Measurements from ENCODE around the gene SETD7.

DNA sequence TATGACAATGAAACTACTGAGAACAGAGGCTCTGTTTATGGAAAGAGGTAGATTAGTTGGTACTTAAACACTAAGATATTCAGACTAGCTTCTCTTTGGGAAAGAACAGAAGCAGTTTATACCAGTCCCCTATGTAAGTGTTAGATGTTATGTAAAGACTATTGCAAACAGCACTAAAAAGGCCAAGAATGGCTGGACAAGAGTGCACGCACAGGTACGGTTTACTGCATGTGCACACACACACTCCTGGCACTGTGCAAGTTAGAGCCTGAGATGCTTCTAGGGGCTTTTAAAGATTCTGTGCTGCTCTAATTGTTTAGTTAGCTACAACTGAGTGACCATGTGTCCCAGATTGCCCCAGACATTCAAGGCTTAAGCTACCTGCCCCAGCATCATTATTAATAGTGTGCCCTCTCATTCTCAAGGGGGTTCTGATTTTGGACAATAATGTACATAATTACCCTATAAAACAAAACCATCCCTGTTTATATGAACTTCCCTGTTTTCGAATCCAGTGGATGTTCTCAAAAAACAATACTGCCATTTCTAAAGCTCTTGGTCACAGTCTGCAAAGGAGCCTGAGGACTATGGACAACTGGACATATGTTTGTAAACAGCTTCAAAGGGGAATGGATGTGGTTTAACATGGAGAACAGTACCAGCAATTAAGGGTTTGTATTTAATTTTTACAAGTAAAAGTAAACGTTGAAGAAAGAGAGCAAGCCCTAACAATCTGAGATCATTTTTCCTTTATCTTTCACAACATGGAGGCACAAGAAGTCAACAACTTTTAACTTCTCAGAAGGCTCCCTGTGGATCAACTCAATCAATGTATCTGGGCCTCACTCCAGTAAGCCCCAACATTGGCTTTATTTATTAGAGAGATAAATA, 2.0 kb downstream of the SETD7 start:
- no peak for TF ChIP-seq POLR2A (IDR thresholded peaks at IDR 0.05)
- TF ChIP-seq, protein P1, sequence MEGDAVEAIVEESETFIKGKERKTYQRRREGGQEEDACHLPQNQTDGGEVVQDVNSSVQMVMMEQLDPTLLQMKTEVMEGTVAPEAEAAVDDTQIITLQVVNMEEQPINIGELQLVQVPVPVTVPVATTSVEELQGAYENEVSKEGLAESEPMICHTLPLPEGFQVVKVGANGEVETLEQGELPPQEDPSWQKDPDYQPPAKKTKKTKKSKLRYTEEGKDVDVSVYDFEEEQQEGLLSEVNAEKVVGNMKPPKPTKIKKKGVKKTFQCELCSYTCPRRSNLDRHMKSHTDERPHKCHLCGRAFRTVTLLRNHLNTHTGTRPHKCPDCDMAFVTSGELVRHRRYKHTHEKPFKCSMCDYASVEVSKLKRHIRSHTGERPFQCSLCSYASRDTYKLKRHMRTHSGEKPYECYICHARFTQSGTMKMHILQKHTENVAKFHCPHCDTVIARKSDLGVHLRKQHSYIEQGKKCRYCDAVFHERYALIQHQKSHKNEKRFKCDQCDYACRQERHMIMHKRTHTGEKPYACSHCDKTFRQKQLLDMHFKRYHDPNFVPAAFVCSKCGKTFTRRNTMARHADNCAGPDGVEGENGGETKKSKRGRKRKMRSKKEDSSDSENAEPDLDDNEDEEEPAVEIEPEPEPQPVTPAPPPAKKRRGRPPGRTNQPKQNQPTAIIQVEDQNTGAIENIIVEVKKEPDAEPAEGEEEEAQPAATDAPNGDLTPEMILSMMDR (IDR thresholded peaks at IDR 0.05), result no peak
